ENCODE measurements around the gene CARD11.

- TF ChIP-seq, protein P1, sequence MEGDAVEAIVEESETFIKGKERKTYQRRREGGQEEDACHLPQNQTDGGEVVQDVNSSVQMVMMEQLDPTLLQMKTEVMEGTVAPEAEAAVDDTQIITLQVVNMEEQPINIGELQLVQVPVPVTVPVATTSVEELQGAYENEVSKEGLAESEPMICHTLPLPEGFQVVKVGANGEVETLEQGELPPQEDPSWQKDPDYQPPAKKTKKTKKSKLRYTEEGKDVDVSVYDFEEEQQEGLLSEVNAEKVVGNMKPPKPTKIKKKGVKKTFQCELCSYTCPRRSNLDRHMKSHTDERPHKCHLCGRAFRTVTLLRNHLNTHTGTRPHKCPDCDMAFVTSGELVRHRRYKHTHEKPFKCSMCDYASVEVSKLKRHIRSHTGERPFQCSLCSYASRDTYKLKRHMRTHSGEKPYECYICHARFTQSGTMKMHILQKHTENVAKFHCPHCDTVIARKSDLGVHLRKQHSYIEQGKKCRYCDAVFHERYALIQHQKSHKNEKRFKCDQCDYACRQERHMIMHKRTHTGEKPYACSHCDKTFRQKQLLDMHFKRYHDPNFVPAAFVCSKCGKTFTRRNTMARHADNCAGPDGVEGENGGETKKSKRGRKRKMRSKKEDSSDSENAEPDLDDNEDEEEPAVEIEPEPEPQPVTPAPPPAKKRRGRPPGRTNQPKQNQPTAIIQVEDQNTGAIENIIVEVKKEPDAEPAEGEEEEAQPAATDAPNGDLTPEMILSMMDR (IDR thresholded peaks at IDR 0.05): no peak
- TF ChIP-seq EP300 (IDR thresholded peaks at IDR 0.05): no peak
- no peak for TF ChIP-seq POLR2A (IDR thresholded peaks at IDR 0.05)
Observed at GRCh38 chr7:2970861-2971260, 72.8 kb downstream of the CARD11 start.

Measured in ovary (tissue), 3 donors.